ENCODE measurements around the gene RHPN2.
"Not testable (repeated sequence)": the region's sequence is repeated elsewhere in the genome, so short reads cannot be mapped to it uniquely, and the experiment has no call there.

Gene RHPN2

GRCh38 chr19:33064458-33064791 is 263 bp downstream of the RHPN2 start:
- no peak for DNase-seq (ENCODE audit: low read depth)

- DNase-seq (ENCODE audit: low read depth), result no peak
These were observed 783 bp downstream of the RHPN2 start for GRCh38 chr19:33063753-33064457.

GRCh38 chr19:33063356-33063752 is 1.3 kb downstream of the RHPN2 start:
- DNase-seq (ENCODE audit: low read depth), result no peak

- no peak for DNase-seq (ENCODE audit: low read depth)
These were observed 1.8 kb downstream of the RHPN2 start for GRCh38 chr19:33062902-33063301.

GRCh38 chr19:33060586-33060985 is 4.1 kb downstream of the RHPN2 start:
- DNase-seq (ENCODE audit: low read depth), result no peak

- no peak for DNase-seq (ENCODE audit: low read depth)
These were observed 9.0 kb downstream of the RHPN2 start for GRCh38 chr19:33055718-33056117.

- no peak for DNase-seq (ENCODE audit: low read depth)
These were observed 10.1 kb downstream of the RHPN2 start for GRCh38 chr19:33054623-33055022.

- no peak for DNase-seq (ENCODE audit: low read depth)
These were observed 12.2 kb downstream of the RHPN2 start for GRCh38 chr19:33052352-33052972.

- no peak for DNase-seq (ENCODE audit: low read depth)
These were observed 14.6 kb downstream of the RHPN2 start for GRCh38 chr19:33050110-33050509.

- DNase-seq (ENCODE audit: low read depth), result no peak
These were observed 15.6 kb downstream of the RHPN2 start for GRCh38 chr19:33048806-33049676.

- DNase-seq (ENCODE audit: low read depth), result no peak
These were observed 17.3 kb downstream of the RHPN2 start for GRCh38 chr19:33047422-33047821.

GRCh38 chr19:33041828-33042160 is 22.9 kb downstream of the RHPN2 start:
- not testable (repeated sequence) for DNase-seq (ENCODE audit: low read depth)

GRCh38 chr19:33040994-33041827 is 23.5 kb downstream of the RHPN2 start:
- no peak for DNase-seq (ENCODE audit: low read depth)

- DNase-seq (ENCODE audit: low read depth), result no peak
These were observed 24.9 kb downstream of the RHPN2 start for GRCh38 chr19:33039815-33040214.

GRCh38 chr19:33039108-33039599 is 25.5 kb downstream of the RHPN2 start:
- no peak for DNase-seq (ENCODE audit: low read depth)

GRCh38 chr19:33037168-33038025 is 27.3 kb downstream of the RHPN2 start:
- not testable (repeated sequence) for DNase-seq (ENCODE audit: low read depth)

- not testable (repeated sequence) for DNase-seq (ENCODE audit: low read depth)
These were observed 28.1 kb downstream of the RHPN2 start for GRCh38 chr19:33036370-33037167.

- no peak for DNase-seq (ENCODE audit: low read depth)
These were observed 29.2 kb downstream of the RHPN2 start for GRCh38 chr19:33035461-33035860.

GRCh38 chr19:33032218-33032781 is 32.4 kb downstream of the RHPN2 start:
- DNase-seq (ENCODE audit: low read depth), result no peak

- DNase-seq (ENCODE audit: low read depth), result no peak
These were observed 34.9 kb downstream of the RHPN2 start for GRCh38 chr19:33029746-33030303.
